K562 (cell line): ENCODE results near the gene TINCR. TPM values are rescaled to one million over a fixed set of nuclear protein-coding genes. Genes with fewer than 3 reads are reported as not detected.

ENCODE experiments used
- ATAC-seq: fragments of 200-7000 bp; cut with Tn5 transposase; 3 replicates; pipeline ENCODE4 v1.9.1; 2020; ENCODE audit warnings: moderate library complexity
- BruUV-seq: library from RNA; stranded (reverse); fragments of 400-500 nt; replicated peaks from 2 replicates; lab custom pipeline; 2021; lab: Mats Ljungman, UMichigan
- CTCF ChIA-PET: fragments of 300-600 bp; formaldehyde crosslinking; extraction: SDS; loops from one replicate; lab custom pipeline; 2021; ENCODE audit warnings: low intra/inter-chr PET ratio; lab: Yijun Ruan, JAX
- POLR2A ChIA-PET: fragments of 300-600, 350-650 bp; sonication (Branson Sonifier 250); formaldehyde crosslinking; extraction: SDS; loops from one replicate; lab custom pipeline; 2021; ENCODE audit warnings: antibody characterized with exemption, inconsistent platforms; lab: Yijun Ruan, JAX
- DNase-seq, 4 experiments: peaks; one replicate each; pipeline versions ENCODE4 v3.0.0 to v3.0.0-alpha.2; 2011 to 2018; ENCODE audit warnings: low spot score in 3 of 4, mixed read lengths in 3 of 4; ENCODE audit errors: extremely low read depth in 1 of 4
- FAIRE-seq: peaks from 2 replicates; lab custom pipeline; 2011; peaks lifted over from hg19 to GRCh38; lab: Jason Lieb, UNC
- H2AFZ ChIP-seq: 2 replicates; pipeline ENCODE4 v1.6.0; 2011; ENCODE audit warnings: low read depth, low read length, control low read depth, inconsistent platforms
- H3K27ac ChIP-seq: fragments of 200-600 bp; 3 replicates; pipeline ENCODE4 v1.8.0; 2011; ENCODE audit warnings: low read depth, mild to moderate bottlenecking, control low read depth, inconsistent platforms, low read length, moderate library complexity, mixed read lengths; ENCODE audit errors: extremely low read depth
- H3K27me3 ChIP-seq, 2 experiments: fragments of 300-600 bp in 1 of 2; 2 replicates in 1 of 2; 3 replicates in 1 of 2; pipeline versions ENCODE4 v1.6.0 to v1.8.0; 2011; ENCODE audit warnings: inconsistent platforms in 2 of 2, low read length in 2 of 2, mild to moderate bottlenecking in 1 of 2, mixed read lengths in 1 of 2, moderate library complexity in 1 of 2; ENCODE audit not compliant: control insufficient read depth in 2 of 2, insufficient read depth in 2 of 2
- H3K36me3 ChIP-seq: fragments of 300-600 bp; 3 replicates; pipeline ENCODE4 v1.8.0; 2011; ENCODE audit warnings: mild to moderate bottlenecking, low read length, inconsistent platforms; ENCODE audit not compliant: control insufficient read depth, insufficient read depth
- H3K4me1 ChIP-seq, 2 experiments: fragments of 200-600 bp in 1 of 2; replicated peaks in 1 of 2; 2 replicates in 1 of 2; 3 replicates in 1 of 2; pipeline versions ENCODE4 v1.5.1 to v1.8.0; 2011; ENCODE audit warnings: inconsistent platforms in 2 of 2, low read length in 2 of 2, mild to moderate bottlenecking in 1 of 2, mixed read lengths in 1 of 2, moderate library complexity in 1 of 2; ENCODE audit not compliant: control insufficient read depth in 2 of 2, insufficient read depth in 2 of 2
- H3K4me2 ChIP-seq: 2 replicates; pipeline ENCODE4 v1.6.1; 2011; ENCODE audit warnings: low read length, control low read depth, inconsistent platforms, mixed read lengths; ENCODE audit not compliant: insufficient read depth
- H3K4me3 ChIP-seq: fragments of 200-600 bp; sonication (generic), shearing (Covaris generic); 2 replicates; pipeline ENCODE4 v1.5.1; 2016; ENCODE audit warnings: control low read depth, inconsistent platforms
- H3K79me2 ChIP-seq: fragments of 200-600 bp; 3 replicates; pipeline ENCODE4 v1.8.0; 2011; ENCODE audit warnings: low read length, inconsistent platforms; ENCODE audit not compliant: control insufficient read depth, insufficient read depth
- H3K9ac ChIP-seq, 2 experiments: 2 replicates each; pipeline versions ENCODE4 v1.6.0 to v1.6.1; 2011; ENCODE audit warnings: low read depth in 2 of 2, low read length in 2 of 2, control low read depth in 1 of 2, inconsistent platforms in 1 of 2, mild to moderate bottlenecking in 1 of 2, mixed read lengths in 1 of 2; ENCODE audit not compliant: insufficient read depth in 1 of 2
- H3K9me1 ChIP-seq: one replicate; pipeline ENCODE4 v1.6.0; 2011; ENCODE audit warnings: inconsistent platforms, mild to moderate bottlenecking, low read length, moderate library complexity; ENCODE audit not compliant: control insufficient read depth, insufficient read depth
- H3K9me3 ChIP-seq: replicated peaks from 2 replicates; pipeline ENCODE4 v1.5.1; 2011; ENCODE audit warnings: low read depth, low read length, inconsistent platforms; ENCODE audit not compliant: control insufficient read depth, insufficient read depth
- H4K20me1 ChIP-seq: replicated peaks from 2 replicates; pipeline ENCODE4 v1.6.1; 2011; ENCODE audit warnings: low read length, inconsistent platforms, mixed read lengths; ENCODE audit not compliant: control insufficient read depth, insufficient read depth
- BRF1 ChIP-seq: IDR thresholded peaks from 3 replicates; pipeline ENCODE4 v1.6.1; 2011; ENCODE audit warnings: borderline replicate concordance, mild to moderate bottlenecking; ENCODE audit not compliant: insufficient read length; ENCODE audit errors: extremely low read depth
- CHD4 ChIP-seq: fragments of 200-600 bp; sonication (generic); IDR thresholded peaks from 3 replicates; pipeline ENCODE4 v1.6.1; 2012; ENCODE audit warnings: low read depth, mild to moderate bottlenecking, mixed read lengths, low read length, inconsistent platforms; ENCODE audit not compliant: insufficient read depth, insufficient replicate concordance, poor library complexity, severe bottlenecking
- ERF ChIP-seq: fragments of 450-650 bp; formaldehyde crosslinking; IDR thresholded peaks from 2 replicates; pipeline ENCODE4 v1.4.0; 2020; ENCODE audit warnings: mild to moderate bottlenecking, mixed read lengths
- EZH2 ChIP-seq: IDR thresholded peaks from 2 replicates; pipeline ENCODE4 v1.6.1; 2012; ENCODE audit warnings: low read depth, mild to moderate bottlenecking, inconsistent platforms, low read length, borderline replicate concordance
- KDM4B ChIP-seq, 2 experiments: fragments of 450-650 bp in 1 of 2; sonication (generic) in 1 of 2; IDR thresholded peaks; 2 replicates each; pipeline ENCODE4 v1.6.1; 2016 to 2017; ENCODE audit warnings: borderline replicate concordance in 2 of 2, antibody characterized with exemption in 1 of 2, low read depth in 1 of 2, mild to moderate bottlenecking in 1 of 2
- MAFF ChIP-seq: IDR thresholded peaks from 2 replicates; pipeline ENCODE4 v1.6.1; 2012; ENCODE audit warnings: low read length, improper control_type of control experiment
- MCM3 ChIP-seq: fragments of 450-650 bp; IDR thresholded peaks from 2 replicates; pipeline ENCODE4 v1.6.1; 2016
- NFIX ChIP-seq: fragments of 250-450 bp; sonication (Bioruptor Pico); IDR thresholded peaks from 2 replicates; pipeline ENCODE4 v1.4.0; 2020; ENCODE audit warnings: low read depth, mild to moderate bottlenecking, moderate library complexity
- SAP30 ChIP-seq: fragments of 200-600 bp; sonication (generic); IDR thresholded peaks from 2 replicates; pipeline ENCODE4 v1.6.1; 2012; ENCODE audit warnings: borderline replicate concordance, low read depth, mild to moderate bottlenecking, moderate library complexity, low read length, control low read depth, inconsistent platforms; ENCODE audit not compliant: insufficient read depth, poor library complexity, severe bottlenecking
- TBP ChIP-seq: optimal IDR thresholded peaks from 2 replicates; pipeline ENCODE3; 2011; ENCODE audit warnings: low read depth, low read length, improper control_type of control experiment
- TSHZ1 ChIP-seq: fragments of 250-450 bp; sonication (Bioruptor Pico); IDR thresholded peaks from 2 replicates; pipeline ENCODE4 v1.4.0; 2020; ENCODE audit warnings: mild to moderate bottlenecking, moderate library complexity
- UBTF ChIP-seq, 2 experiments: IDR thresholded peaks; 2 replicates each; pipeline ENCODE4 v1.6.1; 2012; ENCODE audit warnings: improper control_type of control experiment in 2 of 2, low read depth in 2 of 2, low read length in 2 of 2, borderline replicate concordance in 1 of 2
- XRCC3 ChIP-seq: fragments of 450-650 bp; IDR thresholded peaks from 2 replicates; pipeline ENCODE4 v1.6.1; 2017; ENCODE audit warnings: mild to moderate bottlenecking, moderate library complexity
- ZBTB9 ChIP-seq: fragments of 450-650 bp; formaldehyde crosslinking; IDR thresholded peaks from 2 replicates; pipeline ENCODE4 v1.4.0; 2020; ENCODE audit warnings: mild to moderate bottlenecking, moderate library complexity
- ZNF134 ChIP-seq: fragments of 250-450 bp; sonication (Bioruptor Pico); conservative IDR thresholded peaks from 2 replicates; pipeline ENCODE4 v1.4.0; 2020
- ZNF217 ChIP-seq: sonication (generic); formaldehyde crosslinking; IDR thresholded peaks from 2 replicates; pipeline ENCODE4 v1.8.0; 2022; ENCODE audit warnings: mild to moderate bottlenecking, missing genetic modification reagents
- WGBS: fragments of 100-300 bp; shearing (Covaris generic); methylation state at CpG from one replicate; pipeline ENCODE4 v1.1.6; 2016; ENCODE audit warnings: low coverage, mixed read lengths; ENCODE audit not compliant: insufficient coverage; ENCODE audit errors: missing lambda C conversion rate; 5-methylcytosine and 5-hydroxymethylcytosine counted together
- in situ Hi-C: fragments of 300-500 bp; cut with MboI; formaldehyde crosslinking; loops from 4 replicates; pipeline ENCODE4 v1.15.0; 2018; ENCODE audit warnings: inconsistent platforms, mixed read lengths
- intact Hi-C: fragments of 100-400 bp; cut with micrococcal nuclease; formaldehyde crosslinking; loops from 2 replicates; pipeline ENCODE4 v1.14.2; 2022
- polyA plus RNA-seq, 8 experiments: library from polyadenylated mRNA; depleted of rRNA in 4 of 8; stranded (reverse) in 5 of 8; unstranded in 3 of 8; fragments of >200 nt; fragmentation: Nextera tagmentation in 2 of 8; fragmentation: Illumina TruSeq in 1 of 8; extraction: Ambion mirVana in 2 of 8; extraction: Trizol in 1 of 8; gene quantifications; 2 replicates each; pipeline versions ENCODE4 v1.2.1 to v1.2.3, GENCODE V29; 2011 to 2014; ENCODE audit warnings: inconsistent platforms in 1 of 8, missing spikeins in 1 of 8
- total RNA-seq, 7 experiments: library from RNA; depleted of rRNA in 6 of 7; stranded (reverse); fragments of >200 nt in 6 of 7; fragmentation: Illumina TruSeq in 2 of 7; extraction: Trizol in 2 of 7; gene quantifications; 2 replicates each; pipeline versions ENCODE4 v1.2.1 to v1.2.3, GENCODE V29; 2011 to 2021; ENCODE audit warnings: low replicate concordance in 1 of 7

TINCR gene
- total and polyA plus RNA-seq, 9 of the 15 experiments (the other 6 are each of a cell fraction or from before 2014, with no cell fraction given), result 0.03 to 0.24 (median 0.09) TPM; not detected in 1

GRCh38 chr19:5557691-5558090, 10.1 kb downstream of the TINCR start:
- H3K9ac ChIP-seq, result no peak overlapping the region
- in situ Hi-C loops, result no loop called here
- H4K20me1 ChIP-seq, result no peaks in the 10 kb centered on the region
- no peak overlapping the region for H3K27ac ChIP-seq
- FAIRE-seq, result no peak
- H3K9me3 ChIP-seq, result peaks cover 8% of the 10 kb centered on the region
- CTCF ChIA-PET, result no interaction called here
- H3K4me2 ChIP-seq, result no peak overlapping the region
- no peaks in the 10 kb centered on the region for H3K9me1 ChIP-seq
- POLR2A ChIA-PET, result interaction anchor here (0.6 to 1.9 kb wide), 3 partner anchors 9 to 126 kb away, joined by 3 to 8 read pairs (median 3); no protein-coding TSS in a partner anchor
- 6% methylated on average over 13 of the region's 13 CpGs for WGBS
- H3K36me3 ChIP-seq, result no peaks in the 10 kb centered on the region
- DNase-seq, result no peak
- ATAC-seq, result no peak
- no peak overlapping the region for H3K4me3 ChIP-seq
- intact Hi-C loops, result no loop called here
- no peak overlapping the region for H2AFZ ChIP-seq
- peaks cover 18 to 39% of the 10 kb centered on the region in 2 experiments; a peak in 4 of 5 replicates for H3K27me3 ChIP-seq
- BruUV-seq, result no TSS peak
- peaks cover 0 to 7% of the 10 kb centered on the region in 2 experiments; a peak in 2 of 5 replicates for H3K4me1 ChIP-seq
- no peaks in the 10 kb centered on the region for H3K79me2 ChIP-seq
- TF ChIP-seq ZNF217 (CRISPR knock-in tag), result no peak
- TF ChIP-seq SAP30, result no peak
- no peak for TF ChIP-seq BRF1
- TF ChIP-seq NFIX, result no peak
- no peak for TF ChIP-seq EZH2
- TF ChIP-seq TBP, result no peak
- TF ChIP-seq ZBTB9 (CRISPR knock-in tag), result no peak
- no peak for TF ChIP-seq MAFF
- TF ChIP-seq UBTF (IDR thresholded peaks at IDR 0.05; ENCODE audit: borderline replicate concordance in 1 of 2, low read depth in 2 of 2, low read length in 2 of 2), result no peak
- no peak for TF ChIP-seq MCM3
- TF ChIP-seq TSHZ1 (CRISPR knock-in tag), result no peak
- TF ChIP-seq ERF, result no peak
- no peak for TF ChIP-seq ZNF134 (CRISPR knock-in tag)
- no peak for TF ChIP-seq KDM4B (IDR thresholded peaks at IDR 0.05; ENCODE audit: borderline replicate concordance in 2 of 2, low read depth in 1 of 2)
- no peak for TF ChIP-seq CHD4
- no peak for TF ChIP-seq XRCC3
